ENCODE results near the gene CEP72. TPM values are rescaled to one million over a fixed set of nuclear protein-coding genes. Genes with fewer than 3 reads are reported as not detected.

CEP72 gene
- total and polyA plus RNA-seq, 2 of the 13 experiments (the other 11 are each of a cell fraction or from before 2014, with no cell fraction given), result 3.4 to 9.4 TPM

- TF ChIP-seq MIER3 (CRISPR knock-in tag; IDR thresholded peaks at IDR 0.05; ENCODE audit: borderline replicate concordance) (no peak), NFE2L2 (IDR thresholded peaks at IDR 0.05; ENCODE audit: low read length) (no peak), SRY (CRISPR knock-in tag; IDR thresholded peaks at IDR 0.05) (no peak), ZNF234 (CRISPR knock-in tag; conservative IDR thresholded peaks at IDR 0.05) (no peak), ZNF501 (CRISPR knock-in tag; IDR thresholded peaks at IDR 0.05) (no peak), DPF2 (CRISPR knock-in tag; IDR thresholded peaks at IDR 0.05; ENCODE audit: borderline replicate concordance, low read depth) (no peak), MAFK (conservative IDR thresholded peaks at IDR 0.05 in 1 of 2, IDR thresholded peaks at IDR 0.05 in 1 of 2; ENCODE audit: low read length in 2 of 2) (no peak), PRPF4 (IDR thresholded peaks at IDR 0.05; ENCODE audit: low read depth, low read length, poor library complexity, severe bottlenecking) (no peak), MAFG (CRISPR knock-in tag; IDR thresholded peaks at IDR 0.05) (no peak), ZUFSP (CRISPR knock-in tag; IDR thresholded peaks at IDR 0.05; ENCODE audit: borderline replicate concordance) (no peak)
Measured at GRCh38 chr5:570886-571285, 41.3 kb upstream of the CEP72 start (continued).

GRCh38 chr5:571791-572190, 40.3 kb upstream of the CEP72 start:
- 28% methylated on average over 4 of the region's 13 CpGs for WGBS (ENCODE audit: low lambda C conversion rate)
- ChIA-PET POLR2A (no interaction called here), CTCF (ENCODE audit: low intra/inter-chr PET ratio, low total read pairs) (no interaction called here)
- Histone ChIP-seq H3K27me3 (ENCODE audit: control insufficient read depth in 1 of 2, insufficient read depth in 2 of 2, low read length in 2 of 2) (peaks cover 9 to 78% of the 10 kb centered on the region in 2 experiments), H3K9ac (ENCODE audit: insufficient read depth, low read depth, low read length) (no peak overlapping the region), H3K4me1 (ENCODE audit: insufficient read depth, low read length) (no peaks in the 10 kb centered on the region), H3K36me3 (replicated peaks in 1 of 2; ENCODE audit: control insufficient read depth in 1 of 2, insufficient read depth in 2 of 2, low read length in 2 of 2) (no peaks in the 10 kb centered on the region), H4K20me1 (ENCODE audit: insufficient read depth, low read length) (no peaks in the 10 kb centered on the region), H3K9me3 (ENCODE audit: low read length) (no peaks in the 10 kb centered on the region), H3K4me3 (replicated peaks in 1 of 3; ENCODE audit: insufficient read depth in 1 of 3, low read depth in 2 of 3, low read length in 3 of 3) (no peak overlapping the region), H3K79me2 (ENCODE audit: insufficient read depth, low read length) (no peaks in the 10 kb centered on the region), H3K4me2 (ENCODE audit: low read depth, low read length) (no peak overlapping the region), H2AFZ (ENCODE audit: low read length) (no peak overlapping the region), H3K27ac (ENCODE audit: extremely low read length, insufficient read depth, low read length) (no peak overlapping the region)
- ATAC-seq, result no peak
- no peak for TF ChIP-seq IKZF4 (CRISPR knock-in tag; IDR thresholded peaks at IDR 0.05; ENCODE audit: borderline replicate concordance, low read depth, not compliant biosample characterization)
- no peak for TF ChIP-seq SNAPC5 (CRISPR knock-in tag; IDR thresholded peaks at IDR 0.05; ENCODE audit: borderline replicate concordance)
- TF ChIP-seq MEF2D (CRISPR knock-in tag; IDR thresholded peaks at IDR 0.05), result no peak
- no peak for DNase-seq (ENCODE audit: low spot score)
- intact Hi-C loops (cut with micrococcal nuclease; ENCODE audit: unreplicated experiment), result no loop called here
- in situ Hi-C loops (cut with HindIII; ENCODE audit: extremely low pct_ligation_motif_present, low pct_unique_long_range_greater_than_20kb), result no loop called here
- no peak for FAIRE-seq
- BruUV-seq (replicated peaks), result no TSS peak

All from HepG2 (cell line).